PC-9 (cell line): ENCODE measurements around the gene AKAP12. TPM values are rescaled to one million over a fixed set of nuclear protein-coding genes. Genes with fewer than 3 reads are reported as not detected.

Experiments used
- BruUV-seq: library from RNA; stranded (reverse); fragments of 400-500 nt; replicated peaks from 2 replicates; lab custom pipeline; 2021; lab: Mats Ljungman, UMichigan
- CTCF ChIA-PET: fragments of 300-600 bp; sonication (Branson Sonifier 250); formaldehyde crosslinking; loops from one replicate; lab custom pipeline; 2022; ENCODE audit warnings: antibody characterized with exemption; lab: Charles Lee
- POLR2A ChIA-PET: fragments of 300-600 bp; sonication (Branson Sonifier 250); formaldehyde crosslinking; loops from one replicate; lab custom pipeline; 2022; ENCODE audit warnings: antibody characterized with exemption; ENCODE audit not compliant: unreplicated experiment; lab: Charles Lee
- DNase-seq, 2 experiments: peaks; one replicate each; pipeline versions ENCODE4 v3.0.0 to v3.0.0-alpha.2; 2015 to 2022; ENCODE audit warnings: mixed read lengths in 1 of 2
- H2AFZ ChIP-seq: fragments of 200-600 bp; sonication (generic); 2 replicates; pipeline ENCODE4 v1.8.1; 2017; ENCODE audit warnings: antibody characterized with exemption
- H3F3A ChIP-seq: fragments of 200-600 bp; sonication (generic); 2 replicates; pipeline ENCODE4 v1.8.1; 2017; ENCODE audit warnings: antibody characterized with exemption, mild to moderate bottlenecking, low read depth; ENCODE audit not compliant: insufficient read depth
- H3K27ac ChIP-seq: fragments of 200-600 bp; sonication (generic); 2 replicates; pipeline ENCODE4 v1.6.1; 2016; ENCODE audit warnings: mixed run types
- H3K27me3 ChIP-seq: fragments of 200-600 bp; sonication (generic); 2 replicates; pipeline ENCODE4 v1.6.1; 2016; ENCODE audit warnings: low read depth, mixed run types; ENCODE audit not compliant: insufficient read depth
- H3K36me3 ChIP-seq: fragments of 200-600 bp; sonication (generic); 2 replicates; pipeline ENCODE4 v1.6.1; 2016; ENCODE audit warnings: low read depth, mixed run types
- H3K4me1 ChIP-seq: fragments of 200-600 bp; sonication (generic); replicated peaks from 2 replicates; pipeline ENCODE4 v1.6.1; 2016; ENCODE audit warnings: mixed run types; ENCODE audit not compliant: insufficient read depth
- H3K4me2 ChIP-seq: fragments of 200-600 bp; sonication (generic); 2 replicates; pipeline ENCODE4 v1.6.1; 2017; ENCODE audit warnings: mixed run types
- H3K4me3 ChIP-seq: fragments of 200-600 bp; sonication (generic); 2 replicates; pipeline ENCODE4 v1.6.1; 2016; ENCODE audit warnings: mixed run types
- H3K79me2 ChIP-seq: fragments of 200-600 bp; sonication (generic); 2 replicates; pipeline ENCODE4 v1.6.1; 2017; ENCODE audit warnings: low read depth, mixed run types
- H3K9me2 ChIP-seq: fragments of 200-600 bp; sonication (generic); 2 replicates; pipeline ENCODE4 v1.8.1; 2017; ENCODE audit warnings: mild to moderate bottlenecking; ENCODE audit not compliant: insufficient read depth
- H3K9me3 ChIP-seq: fragments of 200-600 bp; sonication (generic); 2 replicates; pipeline ENCODE4 v1.8.1; 2016; ENCODE audit warnings: low read depth; ENCODE audit not compliant: insufficient read depth
- H4K20me1 ChIP-seq: fragments of 200-600 bp; sonication (generic); 2 replicates; pipeline ENCODE4 v1.8.1; 2017; ENCODE audit not compliant: insufficient read depth
- CTCF ChIP-seq: fragments of 200-600 bp; sonication (generic); conservative IDR thresholded peaks from 2 replicates; pipeline ENCODE4 v1.6.1; 2017; ENCODE audit warnings: mixed run types, antibody characterized with exemption, mild to moderate bottlenecking, moderate library complexity
- EZH2 ChIP-seq: fragments of 200-600 bp; sonication (generic); IDR thresholded peaks from 2 replicates; pipeline ENCODE4 v1.8.0; 2017; ENCODE audit warnings: antibody characterized with exemption, low read depth
- intact Hi-C: fragments of 100-400 bp; cut with micrococcal nuclease; formaldehyde crosslinking; loops from one replicate; pipeline ENCODE4 v1.10.0; 2022; ENCODE audit not compliant: unreplicated experiment
- total RNA-seq: library from RNA; stranded (reverse); gene quantifications from 2 replicates; pipeline ENCODE4 v1.2.3, GENCODE V29; 2021

Gene AKAP12
- total RNA-seq, 1 experiment from 2014 or later: 12.6 TPM

DNA sequence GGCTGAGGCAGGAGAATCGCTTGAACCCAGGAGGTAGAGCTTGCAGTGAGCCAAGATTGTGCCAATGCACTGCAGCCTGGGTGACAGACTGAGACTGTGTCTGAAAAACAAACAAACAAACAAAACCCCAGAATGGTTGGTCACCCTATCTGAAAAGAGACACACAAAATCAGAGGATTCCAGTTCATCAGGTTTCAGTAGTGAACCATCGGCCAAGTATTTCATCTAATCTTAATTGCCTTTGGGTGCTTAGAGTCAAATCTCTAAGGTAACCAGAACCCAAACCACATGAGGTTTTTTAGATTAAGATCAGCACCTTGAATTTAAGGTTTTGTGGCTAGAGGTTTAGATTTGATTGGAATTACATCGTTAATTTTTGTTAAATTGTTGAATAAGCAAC is 159.9 kb downstream of the AKAP12 start:
- peak; percentile 20 to 95 for DNase-seq
- POLR2A ChIA-PET: interaction anchor here (0.6 to 0.7 kb wide), 2 partner anchors 37 to 874 kb away, joined by 4 to 7 read pairs; no protein-coding TSS in a partner anchor
- peak overlapping the region; percentile 64 for H3K27ac ChIP-seq

DNA sequence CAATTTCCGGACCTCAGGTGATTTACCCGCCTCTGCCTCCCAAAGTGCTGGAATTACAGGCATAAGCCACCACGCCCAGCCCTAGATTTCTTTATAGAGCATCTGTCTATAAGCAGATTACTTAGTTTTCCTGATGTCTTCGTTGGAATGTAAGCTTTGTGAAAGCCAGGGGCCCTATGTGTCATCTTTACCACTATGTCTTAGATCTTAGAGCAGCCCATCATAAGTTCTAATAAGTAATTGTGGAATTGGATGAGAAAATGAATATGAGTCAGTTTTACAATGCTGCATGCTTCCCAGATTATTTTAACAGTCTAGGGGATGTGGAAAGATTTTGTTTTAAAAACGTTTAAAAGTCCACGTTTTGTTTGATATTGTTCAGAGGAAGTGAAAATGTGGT is 160.7 kb downstream of the AKAP12 start:
- no peak overlapping the region for H2AFZ ChIP-seq
- H3K4me3 ChIP-seq: no peak overlapping the region
- peak in 1 of 2 experiments; percentile 69 for DNase-seq
- H3K36me3 ChIP-seq: peaks cover 32% of the 10 kb centered on the region
- CTCF ChIA-PET: no interaction called here
- H3F3A ChIP-seq: peaks cover 36% of the 10 kb centered on the region; the same call in 1 of the 2 replicates
- no peaks in the 10 kb centered on the region for H3K9me2 ChIP-seq
- H3K79me2 ChIP-seq: peaks cover 86% of the 10 kb centered on the region
- H4K20me1 ChIP-seq: peaks cover 44% of the 10 kb centered on the region
- no peaks in the 10 kb centered on the region for H3K27me3 ChIP-seq
- no TSS peak for BruUV-seq
- TF ChIP-seq CTCF: no peak
- no peak for TF ChIP-seq EZH2
- H3K27ac ChIP-seq: peak overlapping the region; percentile 64
- intact Hi-C loops: no loop called here
- POLR2A ChIA-PET: no interaction called here
- peak overlapping the region; percentile 63 for H3K4me2 ChIP-seq
- no peaks in the 10 kb centered on the region for H3K9me3 ChIP-seq
- H3K4me1 ChIP-seq: peaks cover 27% of the 10 kb centered on the region

More for the DNA sequence above, 159.9 kb downstream of the AKAP12 start:
- intact Hi-C loops: loop anchor here (5.0 kb wide), 1 partner anchor 503 kb away; no protein-coding TSS in a partner anchor
- Histone ChIP-seq H3K9me3 (no peaks in the 10 kb centered on the region; the same call in 1 of the 2 replicates), H3K27me3 (no peaks in the 10 kb centered on the region), H3K4me3 (no peak overlapping the region; the same call in 1 of the 2 replicates), H3F3A (peaks cover 41% of the 10 kb centered on the region; the same call in 1 of the 2 replicates), H3K9me2 (no peaks in the 10 kb centered on the region), H3K36me3 (peaks cover 32% of the 10 kb centered on the region), H4K20me1 (peaks cover 52% of the 10 kb centered on the region), H3K4me1 (peaks cover 34% of the 10 kb centered on the region), H3K4me2 (peak overlapping the region; percentile 63), H3K79me2 (peaks cover 93% of the 10 kb centered on the region), H2AFZ (no peak overlapping the region)
- BruUV-seq: no TSS peak
- TF ChIP-seq EZH2 (no peak), CTCF (no peak)
- CTCF ChIA-PET: no interaction called here

DNA sequence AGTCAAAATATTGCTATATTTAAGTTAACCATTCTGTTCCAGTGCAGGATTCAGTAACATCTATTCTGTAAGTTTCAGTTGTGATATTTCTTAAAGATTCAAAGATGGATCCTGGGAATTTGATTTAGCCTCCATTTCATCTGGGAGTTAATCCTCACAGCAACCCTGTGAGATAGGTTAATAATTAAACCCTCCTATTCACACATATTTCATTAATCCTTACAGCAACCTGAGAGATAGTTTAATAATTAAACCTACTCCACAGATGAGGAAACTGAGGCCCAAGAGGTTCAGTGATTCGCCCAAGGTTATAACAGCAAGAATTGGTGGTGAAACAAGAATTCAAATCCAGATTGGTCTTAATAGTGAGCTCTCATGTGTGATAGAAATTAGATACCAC is 162.5 kb downstream of the AKAP12 start:
- Histone ChIP-seq H3K4me2 (no peak overlapping the region), H3K79me2 (peaks cover 68% of the 10 kb centered on the region), H3K4me1 (peaks cover 27% of the 10 kb centered on the region), H3K9me3 (no peaks in the 10 kb centered on the region), H3K4me3 (no peak overlapping the region), H3F3A (peaks cover 46% of the 10 kb centered on the region; the same call in 1 of the 2 replicates), H4K20me1 (peaks cover 40% of the 10 kb centered on the region), H3K27ac (no peak overlapping the region), H3K27me3 (no peaks in the 10 kb centered on the region), H3K36me3 (peaks cover 42% of the 10 kb centered on the region), H2AFZ (no peak overlapping the region), H3K9me2 (no peaks in the 10 kb centered on the region)
- TF ChIP-seq EZH2 (no peak), CTCF (no peak)
- no TSS peak for BruUV-seq
- POLR2A ChIA-PET: no interaction called here
- DNase-seq: no peak
- intact Hi-C loops: no loop called here
- CTCF ChIA-PET: no interaction called here
